DMS 273 (cell line): ENCODE results near the gene CLRN1.

ENCODE experiments used
- DNase-seq: peaks from one replicate; lab custom pipeline; 2025; ENCODE audit not compliant: unreplicated experiment; lab: John Stamatoyannopoulos, UW

CLRN1 gene

GRCh38 chr3:150978566-150979148 is 6.1 kb upstream of the CLRN1 start:
- DNase-seq, result no peak

- no peak for DNase-seq
Measured at GRCh38 chr3:150975992-150976368, 3.5 kb upstream of the CLRN1 start.

GRCh38 chr3:150975086-150975991 is 2.8 kb upstream of the CLRN1 start:
- no peak for DNase-seq

- no peak for DNase-seq
Measured at GRCh38 chr3:150970665-150971324, 1.7 kb downstream of the CLRN1 start.

GRCh38 chr3:150968341-150969035 is 4.0 kb downstream of the CLRN1 start:
- DNase-seq, result peak; percentile 9

GRCh38 chr3:150965436-150965835 is 7.1 kb downstream of the CLRN1 start:
- DNase-seq, result no peak

GRCh38 chr3:150961949-150962348 is 10.6 kb downstream of the CLRN1 start:
- DNase-seq, result no peak

GRCh38 chr3:150960708-150961684 is 11.5 kb downstream of the CLRN1 start:
- DNase-seq, result no peak

GRCh38 chr3:150958683-150959082 is 13.8 kb downstream of the CLRN1 start:
- peak; percentile 17 for DNase-seq

GRCh38 chr3:150956376-150956775 is 16.2 kb downstream of the CLRN1 start:
- DNase-seq, result no peak

GRCh38 chr3:150951923-150952322 is 20.6 kb downstream of the CLRN1 start:
- no peak for DNase-seq

GRCh38 chr3:150945226-150946032 is 27.1 kb downstream of the CLRN1 start:
- DNase-seq, result no peak

- DNase-seq, result no peak
Measured at GRCh38 chr3:150942221-150942620, 30.3 kb downstream of the CLRN1 start.

- no peak for DNase-seq
Measured at GRCh38 chr3:150936693-150937092, 35.8 kb downstream of the CLRN1 start.

- no peak for DNase-seq
Measured at GRCh38 chr3:150933473-150933995, 39.0 kb downstream of the CLRN1 start.

- no peak for DNase-seq
Measured at GRCh38 chr3:150931745-150932144, 40.8 kb downstream of the CLRN1 start.

- DNase-seq, result no peak
Measured at GRCh38 chr3:150930839-150931238, 41.7 kb downstream of the CLRN1 start.

GRCh38 chr3:150928234-150928633 is 44.3 kb downstream of the CLRN1 start:
- DNase-seq, result no peak

GRCh38 chr3:150926328-150926727 is 46.2 kb downstream of the CLRN1 start:
- no peak for DNase-seq
